ENCODE measurements around the gene BLM.

DNA sequence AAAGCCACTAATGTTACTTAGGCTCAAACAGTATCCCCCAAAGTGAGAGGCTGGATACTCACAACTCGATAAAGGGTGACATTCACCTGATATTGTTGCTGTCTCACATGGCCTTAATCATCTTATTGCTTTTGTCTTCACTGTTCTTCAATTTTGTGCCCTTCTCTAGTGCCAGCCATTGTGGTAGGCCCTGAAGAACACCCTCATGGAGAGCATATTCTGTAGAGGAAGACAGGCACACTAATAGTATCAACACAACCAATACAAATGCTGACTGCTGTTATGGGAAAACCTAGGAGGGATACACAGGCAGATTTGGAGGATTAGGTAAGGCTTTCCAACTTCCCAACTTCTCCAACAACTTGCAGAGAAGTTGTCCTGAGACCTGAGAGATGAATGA, 4.1 kb upstream of the BLM start:
- TF ChIP-seq CTCF (conservative IDR thresholded peaks at IDR 0.05 in 1 of 2, IDR thresholded peaks at IDR 0.05 in 1 of 2; ENCODE audit: low read depth in 1 of 2, low read length in 2 of 2) = no peak
- no peak for TF ChIP-seq EZH2 (IDR thresholded peaks at IDR 0.05; ENCODE audit: low read length, missing control alignments)
